ENCODE data around the gene MED28. TPM values are rescaled to one million over a fixed set of nuclear protein-coding genes. Genes with fewer than 3 reads are reported as not detected.
"Not testable (repeated sequence)": the region's sequence is repeated elsewhere in the genome, so short reads cannot be mapped to it uniquely, and the experiment has no call there.

The MED28 gene
- total RNA-seq, 1 experiment from 2014 or later: 43.1 TPM

DNA sequence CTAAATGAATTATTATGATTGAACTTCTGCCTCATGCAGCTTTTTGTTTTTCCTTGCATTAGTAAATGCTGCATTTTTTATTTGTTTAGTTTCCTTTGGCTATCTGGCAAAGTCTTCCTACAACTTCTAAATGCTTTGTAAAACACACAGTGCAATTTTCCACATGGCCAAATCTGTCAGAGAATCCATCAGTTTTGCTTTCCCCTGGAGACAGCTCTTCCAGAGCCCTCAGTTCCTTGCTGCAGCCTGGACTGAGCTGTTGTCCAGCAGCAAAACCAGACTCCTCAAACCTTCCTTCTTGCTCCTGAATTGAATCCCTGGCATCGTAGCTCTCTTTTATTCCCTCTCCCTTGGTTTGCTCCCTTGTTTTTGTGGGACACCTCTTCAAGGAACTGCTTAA lies 42.6 kb downstream of the MED28 start:
- no peak overlapping the region for H3K27ac ChIP-seq
- DNase-seq: no peak
- TF ChIP-seq, protein P1, sequence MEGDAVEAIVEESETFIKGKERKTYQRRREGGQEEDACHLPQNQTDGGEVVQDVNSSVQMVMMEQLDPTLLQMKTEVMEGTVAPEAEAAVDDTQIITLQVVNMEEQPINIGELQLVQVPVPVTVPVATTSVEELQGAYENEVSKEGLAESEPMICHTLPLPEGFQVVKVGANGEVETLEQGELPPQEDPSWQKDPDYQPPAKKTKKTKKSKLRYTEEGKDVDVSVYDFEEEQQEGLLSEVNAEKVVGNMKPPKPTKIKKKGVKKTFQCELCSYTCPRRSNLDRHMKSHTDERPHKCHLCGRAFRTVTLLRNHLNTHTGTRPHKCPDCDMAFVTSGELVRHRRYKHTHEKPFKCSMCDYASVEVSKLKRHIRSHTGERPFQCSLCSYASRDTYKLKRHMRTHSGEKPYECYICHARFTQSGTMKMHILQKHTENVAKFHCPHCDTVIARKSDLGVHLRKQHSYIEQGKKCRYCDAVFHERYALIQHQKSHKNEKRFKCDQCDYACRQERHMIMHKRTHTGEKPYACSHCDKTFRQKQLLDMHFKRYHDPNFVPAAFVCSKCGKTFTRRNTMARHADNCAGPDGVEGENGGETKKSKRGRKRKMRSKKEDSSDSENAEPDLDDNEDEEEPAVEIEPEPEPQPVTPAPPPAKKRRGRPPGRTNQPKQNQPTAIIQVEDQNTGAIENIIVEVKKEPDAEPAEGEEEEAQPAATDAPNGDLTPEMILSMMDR (conservative IDR thresholded peaks at IDR 0.05): no peak
- no peak for TF ChIP-seq EZH2 (IDR thresholded peaks at IDR 0.05; ENCODE audit: low read depth)
- H3K9me2 ChIP-seq (ENCODE audit: insufficient read depth): no peaks in the 10 kb centered on the region
- H3K9me3 ChIP-seq (ENCODE audit: insufficient read depth, low read depth): no peaks in the 10 kb centered on the region
- no peaks in the 10 kb centered on the region for H3K79me2 ChIP-seq (ENCODE audit: low read depth)
- POLR2A ChIA-PET (ENCODE audit: unreplicated experiment): no interaction called here
- H3K4me1 ChIP-seq (replicated peaks; ENCODE audit: insufficient read depth): no peaks in the 10 kb centered on the region
- no peaks in the 10 kb centered on the region for H3F3A ChIP-seq (ENCODE audit: insufficient read depth, low read depth)
- no peaks in the 10 kb centered on the region for H3K27me3 ChIP-seq (ENCODE audit: insufficient read depth, low read depth)
- H3K4me2 ChIP-seq: no peak overlapping the region
- intact Hi-C loops (cut with micrococcal nuclease; ENCODE audit: unreplicated experiment): no loop called here
- no peaks in the 10 kb centered on the region for H4K20me1 ChIP-seq (ENCODE audit: insufficient read depth)
- no peak overlapping the region for H2AFZ ChIP-seq
- BruUV-seq (replicated peaks): no TSS peak
- CTCF ChIA-PET: no interaction called here
- no peak overlapping the region for H3K4me3 ChIP-seq
- H3K36me3 ChIP-seq (ENCODE audit: low read depth): no peaks in the 10 kb centered on the region

DNA sequence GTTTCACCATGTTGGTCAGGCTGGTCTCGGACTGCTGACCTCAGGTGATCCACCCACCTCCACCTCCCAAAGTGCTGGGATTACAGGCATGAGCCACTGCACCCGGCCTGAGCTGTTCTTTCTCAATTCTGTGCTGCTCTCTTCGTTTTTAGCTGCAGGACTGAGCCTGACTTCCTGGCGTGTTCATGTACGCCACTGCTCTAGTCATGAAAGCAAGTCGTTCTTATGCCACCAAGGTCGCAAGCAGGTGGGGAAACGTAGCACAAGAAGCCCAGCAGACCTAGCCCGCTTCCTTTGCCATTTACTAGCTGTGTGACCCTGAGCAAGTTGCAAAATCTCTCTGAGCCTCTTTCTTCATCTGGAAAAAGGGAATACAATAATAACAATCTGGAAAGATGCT lies 43.4 kb downstream of the MED28 start:
- Histone ChIP-seq H3F3A (ENCODE audit: insufficient read depth, low read depth) (no peaks in the 10 kb centered on the region), H4K20me1 (ENCODE audit: insufficient read depth) (no peaks in the 10 kb centered on the region), H3K36me3 (ENCODE audit: low read depth) (no peaks in the 10 kb centered on the region), H3K4me1 (replicated peaks; ENCODE audit: insufficient read depth) (no peaks in the 10 kb centered on the region), H2AFZ (no peak overlapping the region), H3K27me3 (ENCODE audit: insufficient read depth, low read depth) (no peaks in the 10 kb centered on the region), H3K27ac (no peak overlapping the region), H3K79me2 (ENCODE audit: low read depth) (no peaks in the 10 kb centered on the region), H3K4me3 (no peak overlapping the region), H3K9me3 (ENCODE audit: insufficient read depth, low read depth) (no peaks in the 10 kb centered on the region), H3K9me2 (ENCODE audit: insufficient read depth) (no peaks in the 10 kb centered on the region), H3K4me2 (no peak overlapping the region)
- BruUV-seq (replicated peaks): no TSS peak
- DNase-seq: no peak
- no peak for TF ChIP-seq EZH2 (IDR thresholded peaks at IDR 0.05; ENCODE audit: low read depth)
- TF ChIP-seq, protein P1 (conservative IDR thresholded peaks at IDR 0.05): no peak
- ChIA-PET POLR2A (ENCODE audit: unreplicated experiment) (no interaction called here), CTCF (no interaction called here)
- intact Hi-C loops (cut with micrococcal nuclease; ENCODE audit: unreplicated experiment): no loop called here

DNA sequence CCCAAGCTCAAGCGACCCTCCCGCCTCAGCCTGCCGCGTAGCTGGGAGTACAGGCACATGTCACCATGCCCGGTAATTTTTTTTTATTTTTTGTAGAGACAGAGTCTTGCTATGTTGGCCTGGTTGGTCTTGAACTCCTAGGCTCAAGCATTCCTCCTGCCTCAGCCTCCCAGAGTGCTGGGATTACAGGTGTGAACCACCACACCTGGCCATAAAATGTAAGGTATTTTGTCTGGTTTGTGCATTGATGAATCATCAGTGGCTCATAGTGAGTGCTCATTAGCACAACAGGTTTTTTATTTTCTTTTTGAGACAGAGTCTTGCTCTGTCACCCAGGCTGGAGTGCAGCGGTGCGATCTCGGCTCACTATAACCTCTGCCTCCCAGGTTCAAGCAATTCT lies 44.8 kb downstream of the MED28 start:
- H3K9me2 ChIP-seq (ENCODE audit: insufficient read depth); H3K27ac ChIP-seq; H3K4me3 ChIP-seq; intact Hi-C loops (cut with micrococcal nuclease; ENCODE audit: unreplicated experiment); H4K20me1 ChIP-seq (ENCODE audit: insufficient read depth); POLR2A ChIA-PET (ENCODE audit: unreplicated experiment); H3K27me3 ChIP-seq (ENCODE audit: insufficient read depth, low read depth); H3K9me3 ChIP-seq (ENCODE audit: insufficient read depth, low read depth); H3K4me2 ChIP-seq; DNase-seq; H3K4me1 ChIP-seq (replicated peaks; ENCODE audit: insufficient read depth); H3F3A ChIP-seq (ENCODE audit: insufficient read depth, low read depth); BruUV-seq (replicated peaks); H3K36me3 ChIP-seq (ENCODE audit: low read depth); CTCF ChIA-PET; H2AFZ ChIP-seq; H3K79me2 ChIP-seq (ENCODE audit: low read depth): not testable (repeated sequence)

DNA sequence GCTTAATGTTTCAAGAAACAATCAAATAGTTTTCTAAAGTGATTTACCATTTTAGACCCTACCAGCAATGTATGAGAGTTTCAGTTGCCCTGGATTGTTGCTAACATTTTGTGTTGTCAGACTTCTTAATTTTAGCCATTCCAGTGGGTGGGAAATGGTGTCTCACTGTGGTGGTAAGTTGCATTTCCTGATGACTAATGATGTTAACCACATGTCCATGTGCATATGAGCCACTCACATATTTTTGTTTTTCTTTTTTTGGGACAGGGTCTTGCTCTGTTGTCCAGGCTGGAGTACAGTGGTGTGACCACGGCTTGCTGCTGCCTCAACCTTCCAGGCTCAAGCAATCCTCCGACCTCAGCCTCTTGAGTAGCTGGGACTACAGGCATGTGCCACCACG lies 48.3 kb downstream of the MED28 start:
- no peak overlapping the region for H3K27ac ChIP-seq
- DNase-seq: no peak
- H3K79me2 ChIP-seq (ENCODE audit: low read depth): no peaks in the 10 kb centered on the region
- no peak overlapping the region for H2AFZ ChIP-seq
- H3K9me3 ChIP-seq (ENCODE audit: insufficient read depth, low read depth): no peaks in the 10 kb centered on the region
- H3K9me2 ChIP-seq (ENCODE audit: insufficient read depth): no peaks in the 10 kb centered on the region
- ChIA-PET POLR2A (ENCODE audit: unreplicated experiment) (no interaction called here), CTCF (no interaction called here)
- no TSS peak for BruUV-seq (replicated peaks)
- no peaks in the 10 kb centered on the region for H3K36me3 ChIP-seq (ENCODE audit: low read depth)
- no peak overlapping the region for H3K4me2 ChIP-seq
- no peaks in the 10 kb centered on the region for H3K4me1 ChIP-seq (replicated peaks; ENCODE audit: insufficient read depth)
- H3K27me3 ChIP-seq (ENCODE audit: insufficient read depth, low read depth): no peaks in the 10 kb centered on the region
- no peaks in the 10 kb centered on the region for H3F3A ChIP-seq (ENCODE audit: insufficient read depth, low read depth)
- H4K20me1 ChIP-seq (ENCODE audit: insufficient read depth): no peaks in the 10 kb centered on the region
- H3K4me3 ChIP-seq: no peak overlapping the region
- intact Hi-C loops (cut with micrococcal nuclease; ENCODE audit: unreplicated experiment): no loop called here
- TF ChIP-seq, protein P1 (conservative IDR thresholded peaks at IDR 0.05): no peak
- no peak for TF ChIP-seq EZH2 (IDR thresholded peaks at IDR 0.05; ENCODE audit: low read depth)

All from PC-9 (cell line).